ENCODE results near the gene POLE.

The POLE gene

GRCh38 chr12:132631666-132632065 is 55.5 kb downstream of the POLE start:
- no peaks in the 10 kb centered on the region for H3K27me3 ChIP-seq (ENCODE audit: control insufficient read depth in 1 of 2, insufficient read depth in 2 of 2, low read length in 2 of 2)
- peaks cover 50% of the 10 kb centered on the region for H3K36me3 ChIP-seq (ENCODE audit: insufficient read depth, low read length)
- no peaks in the 10 kb centered on the region for H3K4me1 ChIP-seq (ENCODE audit: insufficient read depth, low read length)
- H3K4me3 ChIP-seq (ENCODE audit: low read depth in 1 of 2, low read length in 2 of 2), result no peak overlapping the region
- no peak overlapping the region for H3K9ac ChIP-seq (ENCODE audit: low read length)
- no peaks in the 10 kb centered on the region for H3K9me3 ChIP-seq (ENCODE audit: low read length)
- H3K27ac ChIP-seq (ENCODE audit: low read depth, low read length), result no peak overlapping the region

GRCh38 chr12:132630672-132631071 is 56.5 kb downstream of the POLE start:
- Histone ChIP-seq H3K9me3 (ENCODE audit: low read length) (no peaks in the 10 kb centered on the region), H3K27me3 (ENCODE audit: control insufficient read depth in 1 of 2, insufficient read depth in 2 of 2, low read length in 2 of 2) (no peaks in the 10 kb centered on the region), H3K4me3 (ENCODE audit: low read depth in 1 of 2, low read length in 2 of 2) (no peak overlapping the region)

GRCh38 chr12:132629330-132629729 is 57.8 kb downstream of the POLE start:
- no peaks in the 10 kb centered on the region for H3K9me3 ChIP-seq (ENCODE audit: low read length)
- H3K4me3 ChIP-seq (ENCODE audit: low read depth in 1 of 2, low read length in 2 of 2), result no peak overlapping the region
- peaks cover 47% of the 10 kb centered on the region for H3K36me3 ChIP-seq (ENCODE audit: insufficient read depth, low read length)
- no peak overlapping the region for H3K27ac ChIP-seq (ENCODE audit: low read depth, low read length)
- no peaks in the 10 kb centered on the region for H3K27me3 ChIP-seq (ENCODE audit: control insufficient read depth in 1 of 2, insufficient read depth in 2 of 2, low read length in 2 of 2)
- no peak overlapping the region for H3K9ac ChIP-seq (ENCODE audit: low read length)
- no peaks in the 10 kb centered on the region for H3K4me1 ChIP-seq (ENCODE audit: insufficient read depth, low read length)

More at GRCh38 chr12:132630672-132631071, 56.5 kb downstream of the POLE start:
- Histone ChIP-seq H3K4me1 (ENCODE audit: insufficient read depth, low read length) (no peaks in the 10 kb centered on the region), H3K36me3 (ENCODE audit: insufficient read depth, low read length) (peaks cover 43% of the 10 kb centered on the region), H3K9ac (ENCODE audit: low read length) (no peak overlapping the region), H3K27ac (ENCODE audit: low read depth, low read length) (no peak overlapping the region)

GRCh38 chr12:132625731-132626430 is 61.3 kb downstream of the POLE start:
- H3K27me3 ChIP-seq (ENCODE audit: control insufficient read depth in 1 of 2, insufficient read depth in 2 of 2, low read length in 2 of 2), result peaks cover 0 to 1% of the 10 kb centered on the region in 2 donors
- H3K36me3 ChIP-seq (ENCODE audit: insufficient read depth, low read length), result peaks cover 24% of the 10 kb centered on the region

GRCh38 chr12:132624910-132625630 is 62.1 kb downstream of the POLE start:
- H3K9me3 ChIP-seq (ENCODE audit: low read length), result no peaks in the 10 kb centered on the region
- H3K4me1 ChIP-seq (ENCODE audit: insufficient read depth, low read length), result peaks cover 8% of the 10 kb centered on the region
- H3K27me3 ChIP-seq (ENCODE audit: control insufficient read depth in 1 of 2, insufficient read depth in 2 of 2, low read length in 2 of 2), result peaks cover 0 to 9% of the 10 kb centered on the region in 2 donors
- no peak overlapping the region for H3K27ac ChIP-seq (ENCODE audit: low read depth, low read length)
- H3K4me3 ChIP-seq (ENCODE audit: low read depth in 1 of 2, low read length in 2 of 2), result no peak overlapping the region
- peaks cover 21% of the 10 kb centered on the region for H3K36me3 ChIP-seq (ENCODE audit: insufficient read depth, low read length)
- H3K9ac ChIP-seq (ENCODE audit: low read length), result no peak overlapping the region

More at GRCh38 chr12:132625731-132626430, 61.3 kb downstream of the POLE start:
- H3K9me3 ChIP-seq (ENCODE audit: low read length), result no peaks in the 10 kb centered on the region
- H3K4me1 ChIP-seq (ENCODE audit: insufficient read depth, low read length), result peaks cover 8% of the 10 kb centered on the region
- no peak overlapping the region for H3K27ac ChIP-seq (ENCODE audit: low read depth, low read length)
- no peak overlapping the region for H3K4me3 ChIP-seq (ENCODE audit: low read depth in 1 of 2, low read length in 2 of 2)
- no peak overlapping the region for H3K9ac ChIP-seq (ENCODE audit: low read length)

GRCh38 chr12:132624186-132624855 is 62.8 kb downstream of the POLE start:
- Histone ChIP-seq H3K36me3 (ENCODE audit: insufficient read depth, low read length) (peaks cover 15% of the 10 kb centered on the region), H3K27me3 (ENCODE audit: control insufficient read depth in 1 of 2, insufficient read depth in 2 of 2, low read length in 2 of 2) (peaks cover 0 to 16% of the 10 kb centered on the region in 2 donors), H3K4me3 (ENCODE audit: low read depth in 1 of 2, low read length in 2 of 2) (no peak overlapping the region), H3K9ac (ENCODE audit: low read length) (no peak overlapping the region), H3K9me3 (ENCODE audit: low read length) (no peaks in the 10 kb centered on the region), H3K27ac (ENCODE audit: low read depth, low read length) (no peak overlapping the region), H3K4me1 (ENCODE audit: insufficient read depth, low read length) (peaks cover 8% of the 10 kb centered on the region)

- Histone ChIP-seq H3K9ac (ENCODE audit: low read length) (no peak overlapping the region), H3K9me3 (ENCODE audit: low read length) (no peaks in the 10 kb centered on the region), H3K36me3 (ENCODE audit: insufficient read depth, low read length) (peaks cover 12% of the 10 kb centered on the region), H3K4me3 (ENCODE audit: low read depth in 1 of 2, low read length in 2 of 2) (no peak overlapping the region), H3K27me3 (ENCODE audit: control insufficient read depth in 1 of 2, insufficient read depth in 2 of 2, low read length in 2 of 2) (peaks cover 0 to 20% of the 10 kb centered on the region in 2 donors), H3K4me1 (ENCODE audit: insufficient read depth, low read length) (peaks cover 8% of the 10 kb centered on the region), H3K27ac (ENCODE audit: low read depth, low read length) (no peak overlapping the region)
These were observed 63.9 kb downstream of the POLE start for GRCh38 chr12:132623072-132623869.

GRCh38 chr12:132622437-132623071 is 64.6 kb downstream of the POLE start:
- peaks cover 3 to 27% of the 10 kb centered on the region in 2 donors for H3K27me3 ChIP-seq (ENCODE audit: control insufficient read depth in 1 of 2, insufficient read depth in 2 of 2, low read length in 2 of 2)
- no peak overlapping the region for H3K4me3 ChIP-seq (ENCODE audit: low read depth in 1 of 2, low read length in 2 of 2)
- H3K9me3 ChIP-seq (ENCODE audit: low read length), result no peaks in the 10 kb centered on the region
- peaks cover 8% of the 10 kb centered on the region for H3K4me1 ChIP-seq (ENCODE audit: insufficient read depth, low read length)
- no peak overlapping the region for H3K9ac ChIP-seq (ENCODE audit: low read length)
- H3K36me3 ChIP-seq (ENCODE audit: insufficient read depth, low read length), result peaks cover 12% of the 10 kb centered on the region
- no peak overlapping the region for H3K27ac ChIP-seq (ENCODE audit: low read depth, low read length)

GRCh38 chr12:132621657-132622435 is 65.3 kb downstream of the POLE start:
- Histone ChIP-seq H3K27me3 (ENCODE audit: control insufficient read depth in 1 of 2, insufficient read depth in 2 of 2, low read length in 2 of 2) (peaks cover 10 to 34% of the 10 kb centered on the region in 2 donors), H3K4me3 (ENCODE audit: low read depth in 1 of 2, low read length in 2 of 2) (no peak overlapping the region), H3K9ac (ENCODE audit: low read length) (no peak overlapping the region), H3K36me3 (ENCODE audit: insufficient read depth, low read length) (peaks cover 12% of the 10 kb centered on the region), H3K27ac (ENCODE audit: low read depth, low read length) (no peak overlapping the region), H3K9me3 (ENCODE audit: low read length) (peaks cover 3% of the 10 kb centered on the region), H3K4me1 (ENCODE audit: insufficient read depth, low read length) (peaks cover 8% of the 10 kb centered on the region)

All from muscle layer of colon (tissue), 2 donors.